K562 (cell line): ENCODE results near the gene HOXB8. TPM values are rescaled to one million over a fixed set of nuclear protein-coding genes. Genes with fewer than 3 reads are reported as not detected.

Experiments
- ARID1B ChIP-seq: fragments of 450-650 bp; IDR thresholded peaks from 2 replicates; pipeline ENCODE4 v1.6.1; 2016; ENCODE audit warnings: antibody characterized with exemption, mild to moderate bottlenecking, inconsistent platforms
- ATF1 ChIP-seq, 2 experiments: fragments of 450-650 bp in 1 of 2; IDR thresholded peaks; 2 replicates each; pipeline ENCODE4 v1.6.1; 2016; ENCODE audit warnings: missing compliant biosample characterization in 1 of 2, missing genetic modification characterization in 1 of 2
- BCL6 ChIP-seq: fragments of 250-450 bp; sonication (Bioruptor Pico); IDR thresholded peaks from 2 replicates; pipeline ENCODE4 v1.4.0; 2020
- CBFA2T3 ChIP-seq: fragments of 450-650 bp; IDR thresholded peaks from 2 replicates; pipeline ENCODE4 v1.6.1; 2017
- CSDE1 ChIP-seq, 2 experiments: fragments of 450-650 bp; IDR thresholded peaks; 2 replicates each; pipeline ENCODE4 v1.6.1; 2016; ENCODE audit warnings: mild to moderate bottlenecking in 1 of 2
- CTBP1 ChIP-seq: fragments of 450-650 bp; IDR thresholded peaks from 2 replicates; pipeline ENCODE4 v1.6.1; 2016; ENCODE audit warnings: borderline replicate concordance
- CXXC5 ChIP-seq: fragments of 250-450 bp; sonication (Bioruptor Pico); IDR thresholded peaks from 2 replicates; pipeline ENCODE4 v1.8.0; 2022; ENCODE audit warnings: inconsistent platforms, mild to moderate bottlenecking, moderate library complexity
- EP300 ChIP-seq: IDR thresholded peaks from 2 replicates; pipeline ENCODE4 v1.6.1; 2012; ENCODE audit warnings: low read length, improper control_type of control experiment
- HDAC1 ChIP-seq, 2 experiments: fragments of 450-650 bp; IDR thresholded peaks; 2 replicates each; pipeline ENCODE4 v1.6.1; 2016 to 2017; ENCODE audit warnings: inconsistent platforms in 1 of 2, mild to moderate bottlenecking in 1 of 2, moderate library complexity in 1 of 2
- HDAC2 ChIP-seq: fragments of 450-650 bp; IDR thresholded peaks from 2 replicates; pipeline ENCODE4 v1.6.1; 2016; ENCODE audit warnings: mild to moderate bottlenecking
- JUN ChIP-seq, 2 experiments: sonication (generic) in 1 of 2; formaldehyde crosslinking in 1 of 2; IDR thresholded peaks; 2 replicates each; pipeline versions ENCODE4 v1.6.1 to v1.8.0; 2012 to 2022; ENCODE audit warnings: borderline replicate concordance in 2 of 2, mild to moderate bottlenecking in 2 of 2, improper control_type of control experiment in 1 of 2, low read depth in 1 of 2, low read length in 1 of 2, missing genetic modification reagents in 1 of 2
- KDM1A ChIP-seq, 2 experiments: fragments of 450-650 bp; IDR thresholded peaks; 2 replicates each; pipeline ENCODE4 v1.6.1; 2016; ENCODE audit warnings: mild to moderate bottlenecking in 2 of 2
- KDM4B ChIP-seq, 2 experiments: fragments of 450-650 bp in 1 of 2; sonication (generic) in 1 of 2; IDR thresholded peaks; 2 replicates each; pipeline ENCODE4 v1.6.1; 2016 to 2017; ENCODE audit warnings: borderline replicate concordance in 2 of 2, antibody characterized with exemption in 1 of 2, low read depth in 1 of 2, mild to moderate bottlenecking in 1 of 2
- LCOR ChIP-seq: sonication (generic); formaldehyde crosslinking; IDR thresholded peaks from 2 replicates; pipeline ENCODE4 v1.8.0; 2022; ENCODE audit warnings: mild to moderate bottlenecking, missing genetic modification reagents
- MAZ ChIP-seq, 2 experiments: fragments of 450-650 bp in 1 of 2; sonication (generic) in 1 of 2; formaldehyde crosslinking; IDR thresholded peaks in 1 of 2; conservative IDR thresholded peaks in 1 of 2; 2 replicates each; pipeline versions ENCODE4 v1.4.0 to v1.5.0; 2020; ENCODE audit warnings: mild to moderate bottlenecking in 1 of 2, missing genetic modification reagents in 1 of 2
- NCOA1 ChIP-seq: fragments of 450-650 bp; IDR thresholded peaks from 2 replicates; pipeline ENCODE4 v1.6.1; 2016; ENCODE audit warnings: low read depth
- NCOR1 ChIP-seq: fragments of 450-650 bp; IDR thresholded peaks from 2 replicates; pipeline ENCODE4 v1.6.1; 2016; ENCODE audit warnings: mild to moderate bottlenecking, moderate library complexity
- NFIX ChIP-seq: fragments of 250-450 bp; sonication (Bioruptor Pico); IDR thresholded peaks from 2 replicates; pipeline ENCODE4 v1.4.0; 2020; ENCODE audit warnings: low read depth, mild to moderate bottlenecking, moderate library complexity
- NFRKB ChIP-seq: fragments of 450-650 bp; IDR thresholded peaks from 2 replicates; pipeline ENCODE4 v1.6.1; 2016; ENCODE audit warnings: low read depth
- OTX1 ChIP-seq: fragments of 450-650 bp; formaldehyde crosslinking; IDR thresholded peaks from 2 replicates; pipeline ENCODE4 v1.4.0; 2022; ENCODE audit warnings: mild to moderate bottlenecking
- RCOR1 ChIP-seq, 2 experiments: IDR thresholded peaks; 2 replicates each; pipeline ENCODE4 v1.6.1; 2012; ENCODE audit warnings: low read depth in 2 of 2, low read length in 2 of 2, borderline replicate concordance in 1 of 2, improper control_type of control experiment in 1 of 2
- SAP30 ChIP-seq: fragments of 200-600 bp; sonication (generic); IDR thresholded peaks from 2 replicates; pipeline ENCODE4 v1.6.1; 2012; ENCODE audit warnings: borderline replicate concordance, low read depth, mild to moderate bottlenecking, moderate library complexity, low read length, control low read depth, inconsistent platforms; ENCODE audit not compliant: insufficient read depth, poor library complexity, severe bottlenecking
- SMARCE1 ChIP-seq: fragments of 450-650 bp; IDR thresholded peaks from 2 replicates; pipeline ENCODE4 v1.7.1; 2016; ENCODE audit warnings: mild to moderate bottlenecking
- TAL1 ChIP-seq: fragments of 450-650 bp; IDR thresholded peaks from 2 replicates; pipeline ENCODE4 v1.6.1; 2016; ENCODE audit warnings: mild to moderate bottlenecking
- TEAD4 ChIP-seq, 2 experiments: sonication (generic) in 1 of 2; formaldehyde crosslinking in 1 of 2; IDR thresholded peaks; 2 replicates each; pipeline versions ENCODE4 v1.6.1 to v1.8.0; 2012 to 2022; ENCODE audit warnings: borderline replicate concordance in 1 of 2, inconsistent platforms in 1 of 2, low read length in 1 of 2, mild to moderate bottlenecking in 1 of 2, missing genetic modification reagents in 1 of 2
- ZNF347 ChIP-seq: fragments of 450-650 bp; formaldehyde crosslinking; IDR thresholded peaks from 2 replicates; pipeline ENCODE4 v1.4.0; 2020; ENCODE audit warnings: low read depth, mild to moderate bottlenecking, moderate library complexity
- ZNF395 ChIP-seq: fragments of 200-800 bp; sonication (Bioruptor generic); IDR thresholded peaks from 2 replicates; pipeline ENCODE4 v1.6.1; 2017; ENCODE audit warnings: missing genetic modification characterization, missing compliant biosample characterization
- ZNF436 ChIP-seq: fragments of 250-450, 450-650 bp; sonication (Bioruptor Pico); formaldehyde crosslinking; IDR thresholded peaks from 2 replicates; pipeline ENCODE4 v1.7.0; 2020; ENCODE audit warnings: mild to moderate bottlenecking
- polyA plus RNA-seq, 8 experiments: library from polyadenylated mRNA; depleted of rRNA in 4 of 8; stranded (reverse) in 5 of 8; unstranded in 3 of 8; fragments of >200 nt; fragmentation: Nextera tagmentation in 2 of 8; fragmentation: Illumina TruSeq in 1 of 8; extraction: Ambion mirVana in 2 of 8; extraction: Trizol in 1 of 8; gene quantifications; 2 replicates each; pipeline versions ENCODE4 v1.2.1 to v1.2.3, GENCODE V29; 2011 to 2014; ENCODE audit warnings: inconsistent platforms in 1 of 8, missing spikeins in 1 of 8
- total RNA-seq, 7 experiments: library from RNA; depleted of rRNA in 6 of 7; stranded (reverse); fragments of >200 nt in 6 of 7; fragmentation: Illumina TruSeq in 2 of 7; extraction: Trizol in 2 of 7; gene quantifications; 2 replicates each; pipeline versions ENCODE4 v1.2.1 to v1.2.3, GENCODE V29; 2011 to 2021; ENCODE audit warnings: low replicate concordance in 1 of 7

HOXB8 gene
- total and polyA plus RNA-seq, 9 of the 15 experiments (the other 6 are each of a cell fraction or from before 2014, with no cell fraction given), result 0.52 to 23.8 (median 3.6) TPM

- TF ChIP-seq HDAC1 (IDR thresholded peaks at IDR 0.05) (peak in 1 of 2 experiments; percentile 42; a peak in 1 of 4 replicates), KDM4B (IDR thresholded peaks at IDR 0.05; ENCODE audit: borderline replicate concordance in 2 of 2, low read depth in 1 of 2) (0 out of 4 replicates have a peak, but pooled peaks of 1 of the 2 experiments have one; percentile 49), MAZ (CRISPR knock-in tag; conservative IDR thresholded peaks at IDR 0.05 in 1 of 2, IDR thresholded peaks at IDR 0.05 in 1 of 2) (0 out of 4 replicates have a peak, but pooled peaks of 1 of the 2 experiments have one; percentile 22), NCOR1 (peak; percentile 36; the same call in 1 of the 2 replicates), ZNF436 (CRISPR knock-in tag) (no peak), CBFA2T3 (peak; percentile 67), NFIX (CRISPR knock-in tag) (no peak), LCOR (CRISPR knock-in tag) (no peak), TAL1 (peak; percentile 44), CSDE1 (IDR thresholded peaks at IDR 0.05) (no peak), OTX1 (CRISPR knock-in tag) (no peak), ATF1 (CRISPR knock-in tag; IDR thresholded peaks at IDR 0.05) (no peak), ATF1 (tag; IDR thresholded peaks at IDR 0.05) (0 out of 2 replicates have a peak, but pooled peaks have one; percentile 7), NCOA1 (no peak), SAP30 (no peak), NFRKB (no peak), CXXC5 (CRISPR knock-in tag) (peak; percentile 29), EP300 (0 out of 2 replicates have a peak, but pooled peaks have one; percentile 15), ZNF347 (CRISPR knock-in tag) (no peak), ZNF395 (CRISPR knock-in tag) (0 out of 2 replicates have a peak, but pooled peaks have one; percentile 52), BCL6 (no peak), RCOR1 (IDR thresholded peaks at IDR 0.05; ENCODE audit: borderline replicate concordance in 1 of 2, low read depth in 2 of 2, low read length in 2 of 2) (peak in 1 of 2 experiments; percentile 73; a peak in 3 of 4 replicates), CTBP1 (peak; percentile 61; the same call in 1 of the 2 replicates), SMARCE1 (0 out of 2 replicates have a peak, but pooled peaks have one; percentile 22), ARID1B (peak; percentile 80), TEAD4 (IDR thresholded peaks at IDR 0.05; ENCODE audit: low read length) (peak; percentile 60; the same call in 1 of the 2 replicates), TEAD4 (CRISPR knock-in tag; IDR thresholded peaks at IDR 0.05; ENCODE audit: borderline replicate concordance) (no peak), KDM1A (IDR thresholded peaks at IDR 0.05) (peak; percentile 48 to 57; a peak in 2 of 4 replicates), JUN (IDR thresholded peaks at IDR 0.05; ENCODE audit: borderline replicate concordance, low read depth, low read length) (no peak), JUN (CRISPR knock-in tag; IDR thresholded peaks at IDR 0.05; ENCODE audit: borderline replicate concordance) (no peak), HDAC2 (no peak)
Observed at GRCh38 chr17:48570325-48571023, 44.6 kb downstream of the HOXB8 start (continued).
